Endothelial cell of umbilical vein (primary cell): ENCODE results near the gene ACSBG1. TPM values are rescaled to one million over a fixed set of nuclear protein-coding genes. Genes with fewer than 3 reads are reported as not detected.

ENCODE experiments used
- BruUV-seq: library from RNA; stranded (reverse); fragments of 400-500 nt; replicated peaks from 2 replicates; lab custom pipeline; 2021; lab: Mats Ljungman, UMichigan
- CTCF ChIA-PET: fragments of 300-600, 350-600 bp; sonication (Branson Sonifier 250); formaldehyde crosslinking; loops from one replicate; lab custom pipeline; 2021; ENCODE audit warnings: antibody characterized with exemption, inconsistent platforms; lab: Charles Lee
- POLR2A ChIA-PET: fragments of 300-600, 350-600 bp; sonication (Branson Sonifier 250); formaldehyde crosslinking; loops from one replicate; lab custom pipeline; 2021; ENCODE audit warnings: antibody characterized with exemption, inconsistent platforms; lab: Charles Lee
- DNase-seq: peaks from one replicate; pipeline ENCODE4 v3.0.0-alpha.2; 2011; ENCODE audit warnings: low read depth, low spot score
- FAIRE-seq: peaks from 2 replicates; lab custom pipeline; 2011; peaks lifted over from hg19 to GRCh38; lab: Jason Lieb, UNC
- H2AFZ ChIP-seq: 2 replicates; pipeline ENCODE4 v1.6.0; 2012; ENCODE audit warnings: low read depth, low read length, control low read depth, inconsistent platforms
- H3K27ac ChIP-seq: 2 replicates; pipeline ENCODE4 v1.5.1; 2011; ENCODE audit warnings: low read depth, mild to moderate bottlenecking, control low read depth, low read length, moderate library complexity; ENCODE audit not compliant: insufficient read depth
- H3K27me3 ChIP-seq, 2 experiments: 2 replicates each; pipeline versions ENCODE4 v1.6.0 to v1.6.1; 2011; ENCODE audit warnings: low read length in 2 of 2, mixed read lengths in 1 of 2; ENCODE audit not compliant: control insufficient read depth in 2 of 2, insufficient read depth in 2 of 2
- H3K36me3 ChIP-seq, 2 experiments: 2 replicates in 1 of 2; 3 replicates in 1 of 2; pipeline ENCODE4 v1.5.1; 2011; ENCODE audit warnings: low read length in 2 of 2, mild to moderate bottlenecking in 1 of 2, moderate library complexity in 1 of 2; ENCODE audit not compliant: control insufficient read depth in 2 of 2, insufficient read depth in 2 of 2; ENCODE audit errors: extremely low read depth in 1 of 2
- H3K4me1 ChIP-seq: 3 replicates; pipeline ENCODE4 v1.5.1; 2011; ENCODE audit warnings: mild to moderate bottlenecking, low read length; ENCODE audit not compliant: control insufficient read depth, insufficient read depth; ENCODE audit errors: extremely low read depth
- H3K4me2 ChIP-seq: 2 replicates; pipeline ENCODE4 v1.6.1; 2011; ENCODE audit warnings: low read length, control low read depth, mixed read lengths; ENCODE audit not compliant: insufficient read depth
- H3K4me3 ChIP-seq, 3 experiments: fragments of 200-600 bp in 1 of 3; sonication (generic), shearing (Covaris generic) in 1 of 3; replicated peaks in 1 of 3; 2 replicates each; pipeline ENCODE4 v1.5.1; 2011 to 2016; ENCODE audit warnings: control low read depth in 3 of 3, low read length in 3 of 3, mild to moderate bottlenecking in 2 of 3, inconsistent platforms in 1 of 3, low read depth in 1 of 3, moderate library complexity in 1 of 3; ENCODE audit not compliant: insufficient read depth in 1 of 3
- H3K79me2 ChIP-seq: 2 replicates; pipeline ENCODE4 v1.6.0; 2012; ENCODE audit warnings: low read length, inconsistent platforms; ENCODE audit not compliant: control insufficient read depth, insufficient read depth
- H3K9ac ChIP-seq: replicated peaks from 2 replicates; pipeline ENCODE3; 2011; ENCODE audit warnings: low read length, control low read depth; ENCODE audit not compliant: insufficient read depth; ENCODE audit errors: extremely low read depth
- H3K9me1 ChIP-seq: replicated peaks from 3 replicates; pipeline ENCODE4 v1.6.0; 2011; ENCODE audit warnings: mild to moderate bottlenecking, low read length; ENCODE audit not compliant: control insufficient read depth, insufficient read depth; ENCODE audit errors: extremely low read depth
- H3K9me3 ChIP-seq: replicated peaks from 2 replicates; pipeline ENCODE4 v1.5.1; 2012; ENCODE audit warnings: low read length, inconsistent platforms; ENCODE audit not compliant: control insufficient read depth, insufficient read depth
- H4K20me1 ChIP-seq: replicated peaks from 2 replicates; pipeline ENCODE3; 2011; ENCODE audit warnings: mild to moderate bottlenecking, low read length; ENCODE audit not compliant: control insufficient read depth, insufficient read depth; ENCODE audit errors: extremely low read depth
- EZH2 ChIP-seq: IDR thresholded peaks from 2 replicates; pipeline ENCODE4 v1.6.1; 2012; ENCODE audit warnings: borderline replicate concordance, low read depth, mild to moderate bottlenecking, moderate library complexity, low read length, inconsistent platforms; ENCODE audit not compliant: severe bottlenecking
- MYC ChIP-seq: IDR thresholded peaks from one replicate; pipeline ENCODE4 v1.6.1; 2011; ENCODE audit warnings: mild to moderate bottlenecking, low read depth, low read length
- POLR2A ChIP-seq: IDR thresholded peaks from 2 replicates; pipeline ENCODE4 v1.6.1; 2012; ENCODE audit warnings: low read depth, mild to moderate bottlenecking, control low read depth, low read length
- dilution Hi-C: fragments of 300-500 bp; cut with MboI; formaldehyde crosslinking; loops from one replicate; pipeline ENCODE4 v1.15.0; 2019; ENCODE audit warnings: low sequenced_read_pairs; ENCODE audit not compliant: extremely low pct_ligation_motif_present
- intact Hi-C: fragments of 100-400 bp; cut with micrococcal nuclease; formaldehyde crosslinking; loops from one replicate; pipeline ENCODE4 v1.10.0; 2022
- polyA plus RNA-seq, 4 experiments: library from polyadenylated mRNA; depleted of rRNA in 3 of 4; stranded (reverse) in 3 of 4; unstranded in 1 of 4; fragments of >200 nt; gene quantifications; 2 replicates each; pipeline versions ENCODE4 v1.2.1 to v1.2.3, GENCODE V29; 2011 to 2012; ENCODE audit warnings: missing spikeins in 1 of 4
- total RNA-seq: library from RNA; stranded (reverse); gene quantifications from 2 replicates; pipeline ENCODE4 v1.2.3, GENCODE V29; 2021
- TF ChIP-seq, protein P1 (sequence below), 2 donors: IDR thresholded peaks; 1 replicate in 1 of 2; 2 replicates in 1 of 2; pipeline ENCODE4 v1.5.1; 2011; ENCODE audit warnings: low read length in 2 of 2, mild to moderate bottlenecking in 2 of 2, moderate library complexity in 2 of 2, control low read depth in 1 of 2, inconsistent platforms in 1 of 2, low read depth in 1 of 2; ENCODE audit not compliant: insufficient read depth in 1 of 2; ENCODE audit errors: extremely low read depth in 1 of 2

ACSBG1 gene
- total and polyA plus RNA-seq, 2 donors (not counting 3 experiments of a cell fraction or from before 2014, with no cell fraction given): not detected

DNA sequence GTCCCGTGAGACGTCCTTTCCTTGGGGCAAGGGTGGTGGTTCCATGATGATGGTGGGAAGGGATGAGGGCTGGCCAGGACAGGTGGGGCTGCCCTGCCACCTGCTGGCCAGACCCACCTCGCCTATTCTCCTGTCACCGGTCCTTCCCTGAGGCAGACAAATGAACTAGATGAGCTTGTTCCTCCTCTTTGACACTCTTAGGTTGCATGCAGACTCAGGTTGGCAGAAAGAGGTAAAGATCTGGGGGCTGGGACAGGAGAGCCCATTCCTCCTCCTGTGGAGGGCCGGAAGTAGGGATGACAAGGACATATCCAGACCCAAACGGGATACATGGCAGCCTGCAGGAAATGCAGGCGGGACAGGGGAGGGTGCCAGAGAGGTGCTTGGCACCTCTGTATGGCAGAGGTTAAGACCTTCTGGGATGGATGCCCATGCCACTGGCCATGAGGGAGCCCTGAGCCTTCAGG is 38.6 kb downstream of the ACSBG1 start:
- CTCF ChIA-PET: interaction anchor here (0.6 to 8.4 kb wide), 34 partner anchors 9 to 294 kb away, joined by 3 to 195 read pairs (median 5); partner anchors contain the start of genes CIB2 and IDH3A
- intact Hi-C loops: loop anchor here (1.0 to 5.0 kb wide), 4 partner anchors 45 to 236 kb away; partner anchors contain the start of gene CIB2
- no TSS peak for BruUV-seq
- TF ChIP-seq, protein P1, sequence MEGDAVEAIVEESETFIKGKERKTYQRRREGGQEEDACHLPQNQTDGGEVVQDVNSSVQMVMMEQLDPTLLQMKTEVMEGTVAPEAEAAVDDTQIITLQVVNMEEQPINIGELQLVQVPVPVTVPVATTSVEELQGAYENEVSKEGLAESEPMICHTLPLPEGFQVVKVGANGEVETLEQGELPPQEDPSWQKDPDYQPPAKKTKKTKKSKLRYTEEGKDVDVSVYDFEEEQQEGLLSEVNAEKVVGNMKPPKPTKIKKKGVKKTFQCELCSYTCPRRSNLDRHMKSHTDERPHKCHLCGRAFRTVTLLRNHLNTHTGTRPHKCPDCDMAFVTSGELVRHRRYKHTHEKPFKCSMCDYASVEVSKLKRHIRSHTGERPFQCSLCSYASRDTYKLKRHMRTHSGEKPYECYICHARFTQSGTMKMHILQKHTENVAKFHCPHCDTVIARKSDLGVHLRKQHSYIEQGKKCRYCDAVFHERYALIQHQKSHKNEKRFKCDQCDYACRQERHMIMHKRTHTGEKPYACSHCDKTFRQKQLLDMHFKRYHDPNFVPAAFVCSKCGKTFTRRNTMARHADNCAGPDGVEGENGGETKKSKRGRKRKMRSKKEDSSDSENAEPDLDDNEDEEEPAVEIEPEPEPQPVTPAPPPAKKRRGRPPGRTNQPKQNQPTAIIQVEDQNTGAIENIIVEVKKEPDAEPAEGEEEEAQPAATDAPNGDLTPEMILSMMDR (IDR thresholded peaks at IDR 0.05; ENCODE audit: extremely low read depth in 1 of 2, insufficient read depth in 1 of 2, low read depth in 1 of 2, low read length in 2 of 2): peak; percentile 64 to 75
- no peak for TF ChIP-seq EZH2
- H3K9me1 ChIP-seq: no peaks in the 10 kb centered on the region
- H3K27ac ChIP-seq: no peak overlapping the region
- no peak overlapping the region for H2AFZ ChIP-seq
- DNase-seq (peak; percentile 32), FAIRE-seq (peak; percentile 63)
- dilution Hi-C loops: no loop called here
- no peaks in the 10 kb centered on the region for H3K9me3 ChIP-seq
- no peak overlapping the region for H3K9ac ChIP-seq
- H3K27me3 ChIP-seq: peaks cover 0 to 2% of the 10 kb centered on the region in 2 experiments
- no peaks in the 10 kb centered on the region for H4K20me1 ChIP-seq
- no peaks in the 10 kb centered on the region for H3K4me1 ChIP-seq
- POLR2A ChIA-PET: no interaction called here
- no peaks in the 10 kb centered on the region for H3K36me3 ChIP-seq
- no peak overlapping the region for H3K4me3 ChIP-seq
- no peak overlapping the region for H3K4me2 ChIP-seq
- no peaks in the 10 kb centered on the region for H3K79me2 ChIP-seq

DNA sequence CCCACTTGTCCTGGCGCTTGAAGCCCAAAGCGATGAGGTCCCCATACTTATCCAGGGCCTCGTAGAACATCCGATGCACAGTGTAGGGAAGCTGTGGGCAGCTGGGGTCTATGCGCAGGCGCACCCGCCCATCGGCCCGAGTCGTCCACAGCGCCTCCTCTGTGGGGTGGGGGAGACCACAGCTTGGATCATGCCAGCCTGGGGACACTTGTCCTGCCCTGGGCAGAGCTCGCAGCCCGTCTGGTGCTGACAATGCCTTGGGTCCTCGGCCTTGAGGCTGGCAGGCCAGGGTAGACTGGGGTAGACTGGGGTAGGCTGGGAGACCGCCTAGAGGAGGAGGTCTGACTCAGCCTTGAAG is 39.8 kb downstream of the ACSBG1 start:
- DNase-seq: no peak

More for the DNA sequence above, 39.8 kb downstream of the ACSBG1 start:
- H3K36me3 ChIP-seq: no peaks in the 10 kb centered on the region
- H2AFZ ChIP-seq: no peak overlapping the region
- no peaks in the 10 kb centered on the region for H3K4me1 ChIP-seq
- H3K9ac ChIP-seq: no peak overlapping the region
- dilution Hi-C loops (no loop called here), intact Hi-C loops (loop anchor here (2.0 kb wide), 1 partner anchor 46 kb away; no protein-coding TSS in a partner anchor)
- H3K27me3 ChIP-seq: peaks cover 2 to 3% of the 10 kb centered on the region in 2 experiments
- TF ChIP-seq POLR2A (no peak), MYC (no peak)
- TF ChIP-seq, protein P1 (IDR thresholded peaks at IDR 0.05; ENCODE audit: extremely low read depth in 1 of 2, insufficient read depth in 1 of 2, low read depth in 1 of 2, low read length in 2 of 2): no peak
- no peaks in the 10 kb centered on the region for H3K9me1 ChIP-seq
- no peak overlapping the region for H3K27ac ChIP-seq
- POLR2A ChIA-PET: no interaction called here
- BruUV-seq: no TSS peak
- no peak overlapping the region for H3K4me2 ChIP-seq
- no peak for FAIRE-seq
- H4K20me1 ChIP-seq: no peaks in the 10 kb centered on the region
- H3K9me3 ChIP-seq: no peaks in the 10 kb centered on the region
- no peaks in the 10 kb centered on the region for H3K79me2 ChIP-seq
- no peak overlapping the region for H3K4me3 ChIP-seq
- CTCF ChIA-PET: interaction anchor here (0.7 to 8.4 kb wide), 8 partner anchors 10 to 194 kb away, joined by 3 to 195 read pairs (median 6); partner anchors contain the start of gene CIB2
